K562 (cell line): ENCODE measurements around the gene DPY19L1. TPM values are rescaled to one million over a fixed set of nuclear protein-coding genes. Genes with fewer than 3 reads are reported as not detected.

Experiments used
- BRF2 ChIP-seq: IDR thresholded peaks from 3 replicates; pipeline ENCODE4 v1.6.1; 2011; ENCODE audit warnings: borderline replicate concordance, mild to moderate bottlenecking; ENCODE audit not compliant: insufficient read length, insufficient read depth
- CBX8 ChIP-seq: fragments of 200-600 bp; sonication (generic); IDR thresholded peaks from 2 replicates; pipeline ENCODE4 v1.6.1; 2012; ENCODE audit warnings: borderline replicate concordance, mixed run types, low read depth, mild to moderate bottlenecking, moderate library complexity, mixed read lengths, low read length, control low read depth, inconsistent platforms; ENCODE audit not compliant: poor library complexity, severe bottlenecking; ENCODE audit errors: extremely low read depth
- CSDE1 ChIP-seq, 2 experiments: fragments of 450-650 bp; IDR thresholded peaks; 2 replicates each; pipeline ENCODE4 v1.6.1; 2016; ENCODE audit warnings: mild to moderate bottlenecking in 1 of 2
- CTBP1 ChIP-seq: fragments of 450-650 bp; IDR thresholded peaks from 2 replicates; pipeline ENCODE4 v1.6.1; 2016; ENCODE audit warnings: borderline replicate concordance
- ELK3 ChIP-seq: fragments of 450-650 bp; formaldehyde crosslinking; IDR thresholded peaks from 2 replicates; pipeline ENCODE4 v1.4.0; 2020; ENCODE audit warnings: mild to moderate bottlenecking
- FOXA1 ChIP-seq: fragments of 450-650 bp; IDR thresholded peaks from 2 replicates; pipeline ENCODE4 v1.6.1; 2016; ENCODE audit warnings: mild to moderate bottlenecking, borderline replicate concordance
- FOXA3 ChIP-seq, 2 experiments: fragments of 450-650 bp in 1 of 2; sonication (generic) in 1 of 2; formaldehyde crosslinking; IDR thresholded peaks in 1 of 2; conservative IDR thresholded peaks in 1 of 2; 2 replicates each; pipeline versions ENCODE4 v1.4.0 to v1.8.0; 2020 to 2022; ENCODE audit warnings: mild to moderate bottlenecking in 2 of 2, missing genetic modification reagents in 1 of 2
- GATA2 ChIP-seq: sonication (generic); formaldehyde crosslinking; IDR thresholded peaks from 2 replicates; pipeline ENCODE4 v1.4.0; 2020; ENCODE audit warnings: mild to moderate bottlenecking, missing genetic modification reagents
- IFI16 ChIP-seq: fragments of 250-450 bp; sonication (Bioruptor Pico); IDR thresholded peaks from 2 replicates; pipeline ENCODE4 v2.1.2; 2022; ENCODE audit warnings: mild to moderate bottlenecking, inconsistent platforms
- KLF13 ChIP-seq: fragments of 450-650 bp; IDR thresholded peaks from 2 replicates; pipeline ENCODE4 v1.6.1; 2016; ENCODE audit warnings: missing genetic modification characterization, low read depth, mild to moderate bottlenecking, missing compliant biosample characterization, moderate library complexity, borderline replicate concordance
- MTA2 ChIP-seq: fragments of 450-650 bp; IDR thresholded peaks from 2 replicates; pipeline ENCODE4 v1.6.1; 2016; ENCODE audit warnings: low read depth
- MTA3 ChIP-seq: fragments of 450-650 bp; formaldehyde crosslinking; IDR thresholded peaks from 2 replicates; pipeline ENCODE4 v1.6.1; 2017; ENCODE audit warnings: mild to moderate bottlenecking, borderline replicate concordance
- MXD1 ChIP-seq: fragments of 250-450 bp; sonication (Bioruptor Pico); IDR thresholded peaks from 2 replicates; pipeline ENCODE4 v1.8.0; 2021; ENCODE audit warnings: borderline replicate concordance, mild to moderate bottlenecking, moderate library complexity; ENCODE audit not compliant: poor library complexity, severe bottlenecking
- NFATC3 ChIP-seq: fragments of 450-650 bp; IDR thresholded peaks from 2 replicates; pipeline ENCODE4 v1.6.1; 2017; ENCODE audit warnings: mild to moderate bottlenecking
- PKNOX1 ChIP-seq: fragments of 450-650 bp; IDR thresholded peaks from 2 replicates; pipeline ENCODE4 v1.6.1; 2016
- POLR2AphosphoS2 ChIP-seq: IDR thresholded peaks from 2 replicates; pipeline ENCODE4 v1.6.1; 2012; ENCODE audit warnings: low read length, improper control_type of control experiment
- POLR3A ChIP-seq: IDR thresholded peaks from 2 replicates; pipeline ENCODE4 v1.6.1; 2011; ENCODE audit warnings: borderline replicate concordance, mild to moderate bottlenecking, moderate library complexity; ENCODE audit not compliant: insufficient read length, insufficient read depth; ENCODE audit errors: extremely low read depth
- PRDM10 ChIP-seq: fragments of 450-650 bp; IDR thresholded peaks from 2 replicates; pipeline ENCODE4 v1.6.1; 2018; ENCODE audit not compliant: partially characterized antibody
- RAD51 ChIP-seq: fragments of 450-650 bp; IDR thresholded peaks from 2 replicates; pipeline ENCODE4 v1.7.1; 2016; ENCODE audit warnings: low read depth, mild to moderate bottlenecking, borderline replicate concordance
- RUNX1 ChIP-seq: sonication (generic); IDR thresholded peaks from 2 replicates; pipeline ENCODE4 v1.6.1; 2016; ENCODE audit warnings: antibody characterized with exemption, low read depth
- SREBF2 ChIP-seq: sonication (generic); formaldehyde crosslinking; IDR thresholded peaks from 2 replicates; pipeline ENCODE4 v1.4.0; 2020; ENCODE audit warnings: mild to moderate bottlenecking, missing genetic modification reagents
- polyA plus RNA-seq, 8 experiments: library from polyadenylated mRNA; depleted of rRNA in 4 of 8; stranded (reverse) in 5 of 8; unstranded in 3 of 8; fragments of >200 nt; fragmentation: Nextera tagmentation in 2 of 8; fragmentation: Illumina TruSeq in 1 of 8; extraction: Ambion mirVana in 2 of 8; extraction: Trizol in 1 of 8; gene quantifications; 2 replicates each; pipeline versions ENCODE4 v1.2.1 to v1.2.3, GENCODE V29; 2011 to 2014; ENCODE audit warnings: inconsistent platforms in 1 of 8, missing spikeins in 1 of 8
- total RNA-seq, 7 experiments: library from RNA; depleted of rRNA in 6 of 7; stranded (reverse); fragments of >200 nt in 6 of 7; fragmentation: Illumina TruSeq in 2 of 7; extraction: Trizol in 2 of 7; gene quantifications; 2 replicates each; pipeline versions ENCODE4 v1.2.1 to v1.2.3, GENCODE V29; 2011 to 2021; ENCODE audit warnings: low replicate concordance in 1 of 7

Gene DPY19L1
- total and polyA plus RNA-seq, 9 of the 15 experiments (the other 6 are each of a cell fraction or from before 2014, with no cell fraction given) = 4.0 to 34.3 (median 22.1) TPM

GRCh38 chr7:35003679-35004303, 33.5 kb downstream of the DPY19L1 start (continued):
- TF ChIP-seq PRDM10 (no peak), CSDE1 (IDR thresholded peaks at IDR 0.05) (no peak), MXD1 (no peak), IFI16 (no peak), RAD51 (no peak), FOXA1 (no peak), NFATC3 (no peak), CBX8 (no peak), CTBP1 (no peak), FOXA3 (CRISPR knock-in tag; conservative IDR thresholded peaks at IDR 0.05 in 1 of 2, IDR thresholded peaks at IDR 0.05 in 1 of 2) (0 out of 4 replicates have a peak, but pooled peaks of 1 of the 2 experiments have one; percentile 0), POLR2AphosphoS2 (no peak), MTA2 (no peak), BRF2 (no peak), MTA3 (no peak), PKNOX1 (peak; percentile 57), SREBF2 (CRISPR knock-in tag) (no peak), RUNX1 (no peak), KLF13 (tag) (no peak), GATA2 (no peak), ELK3 (CRISPR knock-in tag) (no peak), POLR3A (no peak)
